Muscle layer of duodenum (tissue), 2 donors: Measurements from ENCODE around the gene COLEC11.
"Not testable (repeated sequence)": the region's sequence is repeated elsewhere in the genome, so short reads cannot be mapped to it uniquely, and the experiment has no call there.

ENCODE experiments used
- H3K27ac ChIP-seq: one replicate; pipeline ENCODE4 v1.7.0; 2013; ENCODE audit warnings: mild to moderate bottlenecking, low read length
- H3K27me3 ChIP-seq: one replicate; pipeline ENCODE4 v1.7.0; 2013; ENCODE audit warnings: low read depth, mild to moderate bottlenecking, control low read depth, low read length
- H3K36me3 ChIP-seq, 2 donors: one replicate each; pipeline ENCODE4 v1.7.0; 2013; ENCODE audit warnings: low read length in 2 of 2, control low read depth in 1 of 2, mild to moderate bottlenecking in 1 of 2; ENCODE audit not compliant: insufficient read depth in 2 of 2, control insufficient read depth in 1 of 2
- H3K4me1 ChIP-seq, 2 donors: one replicate each; pipeline ENCODE4 v1.7.0; 2013; ENCODE audit warnings: low read length in 2 of 2, mild to moderate bottlenecking in 2 of 2, control low read depth in 1 of 2, moderate library complexity in 1 of 2; ENCODE audit not compliant: insufficient read depth in 2 of 2, control insufficient read depth in 1 of 2
- H3K4me3 ChIP-seq, 2 donors: one replicate each; pipeline ENCODE4 v1.7.0; 2013; ENCODE audit warnings: low read length in 2 of 2, low read depth in 1 of 2, mild to moderate bottlenecking in 1 of 2
- H3K9me3 ChIP-seq, 2 donors: one replicate each; pipeline ENCODE4 v1.7.0; 2013; ENCODE audit warnings: low read length in 2 of 2, control low read depth in 1 of 2, mild to moderate bottlenecking in 1 of 2; ENCODE audit not compliant: control insufficient read depth in 1 of 2
- donor health status: healthy.

Gene COLEC11

GRCh38 chr2:3652896-3653625 is 58.1 kb downstream of the COLEC11 start:
- no peak overlapping the region for H3K27ac ChIP-seq

GRCh38 chr2:3654011-3654410 is 59.1 kb downstream of the COLEC11 start:
- Histone ChIP-seq H3K36me3 (no peaks in the 10 kb centered on the region), H3K4me3 (no peak overlapping the region), H3K27ac (no peak overlapping the region), H3K27me3 (no peaks in the 10 kb centered on the region), H3K9me3 (no peaks in the 10 kb centered on the region), H3K4me1 (peaks cover 4 to 12% of the 10 kb centered on the region in 2 donors)

More at GRCh38 chr2:3652896-3653625, 58.1 kb downstream of the COLEC11 start:
- no peak overlapping the region for H3K4me3 ChIP-seq
- no peaks in the 10 kb centered on the region for H3K36me3 ChIP-seq
- no peaks in the 10 kb centered on the region for H3K27me3 ChIP-seq
- peaks cover 4 to 12% of the 10 kb centered on the region in 2 donors for H3K4me1 ChIP-seq
- no peaks in the 10 kb centered on the region for H3K9me3 ChIP-seq

- H3K9me3 ChIP-seq, result no peaks in the 10 kb centered on the region
- H3K4me1 ChIP-seq, result peaks cover 4 to 12% of the 10 kb centered on the region in 2 donors
- no peak overlapping the region for H3K27ac ChIP-seq
These were observed 59.8 kb downstream of the COLEC11 start for GRCh38 chr2:3654531-3655225.

GRCh38 chr2:3655871-3656761 is 61.2 kb downstream of the COLEC11 start:
- no peak overlapping the region for H3K4me3 ChIP-seq
- peaks cover 4% of the 10 kb centered on the region in 2 donors for H3K4me1 ChIP-seq
- H3K27ac ChIP-seq, result no peak overlapping the region

More at GRCh38 chr2:3654531-3655225, 59.8 kb downstream of the COLEC11 start:
- no peaks in the 10 kb centered on the region for H3K27me3 ChIP-seq
- no peak overlapping the region for H3K4me3 ChIP-seq
- no peaks in the 10 kb centered on the region for H3K36me3 ChIP-seq

GRCh38 chr2:3656762-3657721 is 62.1 kb downstream of the COLEC11 start:
- no peak overlapping the region for H3K4me3 ChIP-seq
- no peak overlapping the region for H3K27ac ChIP-seq
- H3K27me3 ChIP-seq, result no peaks in the 10 kb centered on the region
- H3K9me3 ChIP-seq, result no peaks in the 10 kb centered on the region
- peaks cover 0 to 2% of the 10 kb centered on the region in 2 donors for H3K4me1 ChIP-seq
- no peaks in the 10 kb centered on the region for H3K36me3 ChIP-seq

More at GRCh38 chr2:3655871-3656761, 61.2 kb downstream of the COLEC11 start:
- Histone ChIP-seq H3K36me3 (no peaks in the 10 kb centered on the region), H3K9me3 (no peaks in the 10 kb centered on the region), H3K27me3 (no peaks in the 10 kb centered on the region)

GRCh38 chr2:3657881-3658280 is 63.0 kb downstream of the COLEC11 start, which contains the start of gene ALLC:
Gene ALLC (plus strand): TSS chr2:3658200. CDS start chr2:3671158, 12,958 bp downstream.
- no peak within 1 kb of the TSS for H3K4me3 ChIP-seq
- H3K4me1 ChIP-seq, result no peaks in the 10 kb centered on the region
- no peak within 1 kb of the TSS for H3K27ac ChIP-seq

GRCh38 chr2:3659447-3660432 is 64.8 kb downstream of the COLEC11 start:
- Histone ChIP-seq H3K27ac (no peak overlapping the region), H3K36me3 (no peaks in the 10 kb centered on the region), H3K4me3 (no peak overlapping the region), H3K9me3 (no peaks in the 10 kb centered on the region), H3K27me3 (no peaks in the 10 kb centered on the region), H3K4me1 (no peaks in the 10 kb centered on the region)

More at GRCh38 chr2:3657881-3658280, 63.0 kb downstream of the COLEC11 start, which contains the start of gene ALLC:
- H3K27me3 ChIP-seq, result no peaks in the 10 kb centered on the region
- no peaks in the 10 kb centered on the region for H3K36me3 ChIP-seq
- H3K9me3 ChIP-seq, result no peaks in the 10 kb centered on the region

GRCh38 chr2:3660640-3661039 is 65.7 kb downstream of the COLEC11 start:
- not testable (repeated sequence) for H3K36me3 ChIP-seq, H3K27me3 ChIP-seq, H3K27ac ChIP-seq, H3K9me3 ChIP-seq, H3K4me3 ChIP-seq, H3K4me1 ChIP-seq

GRCh38 chr2:3661149-3661660 is 66.3 kb downstream of the COLEC11 start:
- Histone ChIP-seq H3K4me1 (no peaks in the 10 kb centered on the region), H3K36me3 (no peaks in the 10 kb centered on the region), H3K27ac (no peak overlapping the region), H3K9me3 (no peaks in the 10 kb centered on the region), H3K4me3 (no peak overlapping the region), H3K27me3 (no peaks in the 10 kb centered on the region)
